HEK293 (cell line): Measurements from ENCODE around the gene HOXA10.

Experiments used
- EGR2 ChIP-seq: fragments of 450-650 bp; formaldehyde crosslinking; IDR thresholded peaks from 2 replicates; pipeline ENCODE4 v1.5.1; 2016; ENCODE audit warnings: low read depth, missing biosample characterization, missing genetic modification characterization
- HOXA7 ChIP-seq: sonication (generic); formaldehyde crosslinking; IDR thresholded peaks from 2 replicates; pipeline ENCODE4 v1.8.1; 2022; ENCODE audit warnings: missing genetic modification reagents, borderline replicate concordance
- HOXD13 ChIP-seq: sonication (generic); formaldehyde crosslinking; IDR thresholded peaks from 2 replicates; pipeline ENCODE4 v1.8.0; 2022; ENCODE audit warnings: missing genetic modification reagents, borderline replicate concordance
- KLF16 ChIP-seq: fragments of 450-650 bp; formaldehyde crosslinking; IDR thresholded peaks from 2 replicates; pipeline ENCODE4 v1.5.1; 2017; ENCODE audit warnings: missing biosample characterization, missing genetic modification characterization
- KLF8 ChIP-seq: fragments of 450-650 bp; formaldehyde crosslinking; IDR thresholded peaks from 2 replicates; pipeline ENCODE4 v1.5.1; 2016; ENCODE audit warnings: missing biosample characterization, missing genetic modification characterization
- PRDM1 ChIP-seq: fragments of 450-650 bp; formaldehyde crosslinking; IDR thresholded peaks from 2 replicates; pipeline ENCODE4; 2016; ENCODE audit warnings: missing biosample characterization, missing genetic modification characterization
- REPIN1 ChIP-seq: fragments of 450-650 bp; formaldehyde crosslinking; IDR thresholded peaks from 2 replicates; pipeline ENCODE4 v1.5.1; 2017; ENCODE audit warnings: missing biosample characterization, missing genetic modification characterization, low read depth
- SCRT1 ChIP-seq: fragments of 450-650 bp; formaldehyde crosslinking; IDR thresholded peaks from 2 replicates; pipeline ENCODE4 v1.5.1; 2016; ENCODE audit warnings: missing biosample characterization, missing genetic modification characterization, borderline replicate concordance
- SETDB1 ChIP-seq: IDR thresholded peaks from one replicate; pipeline ENCODE4 v1.6.1; 2017; ENCODE audit warnings: mild to moderate bottlenecking, low read length, moderate library complexity, mixed read lengths; ENCODE audit not compliant: insufficient read length
- ZBTB48 ChIP-seq: fragments of 450-650 bp; formaldehyde crosslinking; IDR thresholded peaks from 2 replicates; pipeline ENCODE4 v1.5.1; 2016; ENCODE audit warnings: missing biosample characterization, missing genetic modification characterization
- ZFP37 ChIP-seq: fragments of 450-650 bp; formaldehyde crosslinking; IDR thresholded peaks from 2 replicates; pipeline ENCODE4 v1.5.1; 2016; ENCODE audit warnings: missing biosample characterization, missing genetic modification characterization
- ZIC2 ChIP-seq: fragments of 450-650 bp; formaldehyde crosslinking; IDR thresholded peaks from 2 replicates; pipeline ENCODE4 v1.5.1; 2016; ENCODE audit warnings: missing biosample characterization, missing genetic modification characterization
- ZNF175 ChIP-seq: fragments of 450-650 bp; formaldehyde crosslinking; IDR thresholded peaks from 2 replicates; pipeline ENCODE4 v1.5.1; 2016; ENCODE audit warnings: missing biosample characterization, missing genetic modification characterization
- ZNF311 ChIP-seq: fragments of 450-650 bp; formaldehyde crosslinking; IDR thresholded peaks from 2 replicates; pipeline ENCODE4 v1.5.1; 2017; ENCODE audit warnings: missing biosample characterization, missing genetic modification characterization, borderline replicate concordance
- ZNF514 ChIP-seq: fragments of 450-650 bp; formaldehyde crosslinking; IDR thresholded peaks from 2 replicates; pipeline ENCODE4 v1.5.1; 2016; ENCODE audit warnings: missing biosample characterization, missing genetic modification characterization
- ZNF623 ChIP-seq: fragments of 450-650 bp; formaldehyde crosslinking; IDR thresholded peaks from 2 replicates; pipeline ENCODE4 v1.5.1; 2016; ENCODE audit warnings: missing biosample characterization, missing genetic modification characterization
- ZNF677 ChIP-seq: fragments of 450-650 bp; IDR thresholded peaks from 2 replicates; pipeline ENCODE4 v1.5.0; 2018; ENCODE audit warnings: missing biosample characterization, mild to moderate bottlenecking, missing genetic modification characterization, moderate library complexity
- TF ChIP-seq, protein P1 (sequence below): fragments of 450-650 bp; formaldehyde crosslinking; IDR thresholded peaks from 2 replicates; pipeline ENCODE4 v1.5.1; 2016; ENCODE audit warnings: missing biosample characterization, missing genetic modification characterization, borderline replicate concordance
- TF ChIP-seq, protein P2 (sequence below): fragments of 450-650 bp; formaldehyde crosslinking; IDR thresholded peaks from 2 replicates; pipeline ENCODE4 v1.5.1; 2016; ENCODE audit warnings: missing biosample characterization, missing genetic modification characterization
- TF ChIP-seq, protein P3 (sequence below): fragments of 450-650 bp; formaldehyde crosslinking; conservative IDR thresholded peaks from 2 replicates; pipeline ENCODE4 v1.5.1; 2016; ENCODE audit warnings: low read depth, missing biosample characterization, missing genetic modification characterization
- TF ChIP-seq, protein P4 (sequence below): fragments of 450-650 bp; formaldehyde crosslinking; IDR thresholded peaks from 2 replicates; pipeline ENCODE4 v1.5.1; 2016; ENCODE audit warnings: missing biosample characterization, missing genetic modification characterization
- TF ChIP-seq, protein P5 (sequence below): fragments of 450-650 bp; formaldehyde crosslinking; IDR thresholded peaks from 2 replicates; pipeline ENCODE4 v1.5.1; 2016; ENCODE audit warnings: missing biosample characterization, missing genetic modification characterization
- TF ChIP-seq, protein P6 (sequence below): fragments of 450-650 bp; formaldehyde crosslinking; IDR thresholded peaks from 2 replicates; pipeline ENCODE4 v1.5.1; 2016; ENCODE audit warnings: missing biosample characterization, missing genetic modification characterization
- TF ChIP-seq, protein P7 (sequence below): fragments of 450-650 bp; formaldehyde crosslinking; optimal IDR thresholded peaks from 2 replicates; pipeline ENCODE3; 2016; ENCODE audit warnings: missing biosample characterization, mild to moderate bottlenecking, missing genetic modification characterization

HOXA10 gene

DNA sequence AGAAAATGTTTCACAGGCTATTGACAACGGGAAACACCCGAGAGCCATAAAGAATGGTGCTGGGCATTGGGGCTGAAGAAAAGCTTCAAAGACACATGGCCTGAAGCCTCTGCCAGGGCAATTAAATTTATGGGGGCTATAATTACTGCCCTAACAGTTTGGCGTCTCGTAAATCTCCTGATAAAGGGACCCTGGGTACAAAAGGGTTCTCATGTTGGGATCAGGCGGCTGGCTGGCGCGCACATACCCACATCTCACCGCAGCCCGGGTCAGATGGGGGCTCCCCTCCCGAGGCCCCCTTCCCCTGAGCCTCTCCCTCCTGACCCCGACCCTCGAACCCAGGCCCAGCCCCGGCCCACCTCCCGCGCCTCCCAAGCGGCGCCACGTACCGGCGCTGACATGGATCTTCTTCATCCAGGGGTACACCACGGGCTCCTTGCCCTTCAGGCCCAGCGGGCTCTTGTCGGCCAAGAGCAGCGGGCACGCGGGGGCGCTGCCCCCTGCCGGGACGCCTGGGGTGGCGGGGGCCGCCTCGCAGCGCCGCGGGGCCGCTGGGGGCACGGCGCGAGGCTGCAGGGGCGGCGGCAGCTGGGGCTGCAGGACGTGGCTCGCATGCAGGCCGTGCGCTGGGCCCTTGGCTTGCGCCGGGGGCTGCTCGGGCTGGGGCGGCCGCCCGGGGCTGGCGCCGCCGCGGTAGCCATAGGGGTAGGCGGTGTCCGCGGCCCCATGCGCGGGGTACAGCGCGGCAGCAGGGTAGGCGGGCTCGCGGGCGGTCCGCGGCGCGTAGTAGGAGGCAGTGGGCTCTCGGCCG is 44.2 kb downstream of the HOXA10 start (continued):
- TF ChIP-seq, protein P1, sequence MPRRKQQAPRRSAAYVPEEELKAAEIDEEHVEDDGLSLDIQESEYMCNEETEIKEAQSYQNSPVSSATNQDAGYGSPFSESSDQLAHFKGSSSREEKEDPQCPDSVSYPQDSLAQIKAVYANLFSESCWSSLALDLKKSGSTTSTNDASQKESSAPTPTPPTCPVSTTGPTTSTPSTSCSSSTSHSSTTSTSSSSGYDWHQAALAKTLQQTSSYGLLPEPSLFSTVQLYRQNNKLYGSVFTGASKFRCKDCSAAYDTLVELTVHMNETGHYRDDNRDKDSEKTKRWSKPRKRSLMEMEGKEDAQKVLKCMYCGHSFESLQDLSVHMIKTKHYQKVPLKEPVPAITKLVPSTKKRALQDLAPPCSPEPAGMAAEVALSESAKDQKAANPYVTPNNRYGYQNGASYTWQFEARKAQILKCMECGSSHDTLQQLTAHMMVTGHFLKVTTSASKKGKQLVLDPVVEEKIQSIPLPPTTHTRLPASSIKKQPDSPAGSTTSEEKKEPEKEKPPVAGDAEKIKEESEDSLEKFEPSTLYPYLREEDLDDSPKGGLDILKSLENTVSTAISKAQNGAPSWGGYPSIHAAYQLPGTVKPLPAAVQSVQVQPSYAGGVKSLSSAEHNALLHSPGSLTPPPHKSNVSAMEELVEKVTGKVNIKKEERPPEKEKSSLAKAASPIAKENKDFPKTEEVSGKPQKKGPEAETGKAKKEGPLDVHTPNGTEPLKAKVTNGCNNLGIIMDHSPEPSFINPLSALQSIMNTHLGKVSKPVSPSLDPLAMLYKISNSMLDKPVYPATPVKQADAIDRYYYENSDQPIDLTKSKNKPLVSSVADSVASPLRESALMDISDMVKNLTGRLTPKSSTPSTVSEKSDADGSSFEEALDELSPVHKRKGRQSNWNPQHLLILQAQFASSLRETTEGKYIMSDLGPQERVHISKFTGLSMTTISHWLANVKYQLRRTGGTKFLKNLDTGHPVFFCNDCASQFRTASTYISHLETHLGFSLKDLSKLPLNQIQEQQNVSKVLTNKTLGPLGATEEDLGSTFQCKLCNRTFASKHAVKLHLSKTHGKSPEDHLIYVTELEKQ (tag by site-specific recombination), result no peak
- TF ChIP-seq, protein P2, sequence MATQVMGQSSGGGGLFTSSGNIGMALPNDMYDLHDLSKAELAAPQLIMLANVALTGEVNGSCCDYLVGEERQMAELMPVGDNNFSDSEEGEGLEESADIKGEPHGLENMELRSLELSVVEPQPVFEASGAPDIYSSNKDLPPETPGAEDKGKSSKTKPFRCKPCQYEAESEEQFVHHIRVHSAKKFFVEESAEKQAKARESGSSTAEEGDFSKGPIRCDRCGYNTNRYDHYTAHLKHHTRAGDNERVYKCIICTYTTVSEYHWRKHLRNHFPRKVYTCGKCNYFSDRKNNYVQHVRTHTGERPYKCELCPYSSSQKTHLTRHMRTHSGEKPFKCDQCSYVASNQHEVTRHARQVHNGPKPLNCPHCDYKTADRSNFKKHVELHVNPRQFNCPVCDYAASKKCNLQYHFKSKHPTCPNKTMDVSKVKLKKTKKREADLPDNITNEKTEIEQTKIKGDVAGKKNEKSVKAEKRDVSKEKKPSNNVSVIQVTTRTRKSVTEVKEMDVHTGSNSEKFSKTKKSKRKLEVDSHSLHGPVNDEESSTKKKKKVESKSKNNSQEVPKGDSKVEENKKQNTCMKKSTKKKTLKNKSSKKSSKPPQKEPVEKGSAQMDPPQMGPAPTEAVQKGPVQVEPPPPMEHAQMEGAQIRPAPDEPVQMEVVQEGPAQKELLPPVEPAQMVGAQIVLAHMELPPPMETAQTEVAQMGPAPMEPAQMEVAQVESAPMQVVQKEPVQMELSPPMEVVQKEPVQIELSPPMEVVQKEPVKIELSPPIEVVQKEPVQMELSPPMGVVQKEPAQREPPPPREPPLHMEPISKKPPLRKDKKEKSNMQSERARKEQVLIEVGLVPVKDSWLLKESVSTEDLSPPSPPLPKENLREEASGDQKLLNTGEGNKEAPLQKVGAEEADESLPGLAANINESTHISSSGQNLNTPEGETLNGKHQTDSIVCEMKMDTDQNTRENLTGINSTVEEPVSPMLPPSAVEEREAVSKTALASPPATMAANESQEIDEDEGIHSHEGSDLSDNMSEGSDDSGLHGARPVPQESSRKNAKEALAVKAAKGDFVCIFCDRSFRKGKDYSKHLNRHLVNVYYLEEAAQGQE (tag by site-specific recombination), result no peak
- TF ChIP-seq, protein P3, sequence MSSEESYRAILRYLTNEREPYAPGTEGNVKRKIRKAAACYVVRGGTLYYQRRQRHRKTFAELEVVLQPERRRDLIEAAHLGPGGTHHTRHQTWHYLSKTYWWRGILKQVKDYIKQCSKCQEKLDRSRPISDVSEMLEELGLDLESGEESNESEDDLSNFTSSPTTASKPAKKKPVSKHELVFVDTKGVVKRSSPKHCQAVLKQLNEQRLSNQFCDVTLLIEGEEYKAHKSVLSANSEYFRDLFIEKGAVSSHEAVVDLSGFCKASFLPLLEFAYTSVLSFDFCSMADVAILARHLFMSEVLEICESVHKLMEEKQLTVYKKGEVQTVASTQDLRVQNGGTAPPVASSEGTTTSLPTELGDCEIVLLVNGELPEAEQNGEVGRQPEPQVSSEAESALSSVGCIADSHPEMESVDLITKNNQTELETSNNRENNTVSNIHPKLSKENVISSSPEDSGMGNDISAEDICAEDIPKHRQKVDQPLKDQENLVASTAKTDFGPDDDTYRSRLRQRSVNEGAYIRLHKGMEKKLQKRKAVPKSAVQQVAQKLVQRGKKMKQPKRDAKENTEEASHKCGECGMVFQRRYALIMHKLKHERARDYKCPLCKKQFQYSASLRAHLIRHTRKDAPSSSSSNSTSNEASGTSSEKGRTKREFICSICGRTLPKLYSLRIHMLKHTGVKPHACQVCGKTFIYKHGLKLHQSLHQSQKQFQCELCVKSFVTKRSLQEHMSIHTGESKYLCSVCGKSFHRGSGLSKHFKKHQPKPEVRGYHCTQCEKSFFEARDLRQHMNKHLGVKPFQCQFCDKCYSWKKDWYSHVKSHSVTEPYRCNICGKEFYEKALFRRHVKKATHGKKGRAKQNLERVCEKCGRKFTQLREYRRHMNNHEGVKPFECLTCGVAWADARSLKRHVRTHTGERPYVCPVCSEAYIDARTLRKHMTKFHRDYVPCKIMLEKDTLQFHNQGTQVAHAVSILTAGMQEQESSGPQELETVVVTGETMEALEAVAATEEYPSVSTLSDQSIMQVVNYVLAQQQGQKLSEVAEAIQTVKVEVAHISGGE (tag by site-specific recombination), result no peak; the same call in 1 of the 2 replicates
- TF ChIP-seq ZFP37 (no peak), ZNF514 (no peak), ZNF677 (tag by site-specific recombination) (no peak), ZNF311 (no peak), ZIC2 (tag by site-specific recombination) (peak; percentile 90), HOXA7 (CRISPR knock-in tag) (no peak), SCRT1 (tag by site-specific recombination) (no peak), EGR2 (no peak), KLF16 (0 out of 2 replicates have a peak, but pooled peaks have one; percentile 49), SETDB1 (no peak), ZNF623 (tag by site-specific recombination) (no peak), ZNF175 (tag by site-specific recombination) (no peak), PRDM1 (tag by site-specific recombination) (no peak), KLF8 (no peak), HOXD13 (CRISPR knock-in tag) (no peak), ZBTB48 (no peak), REPIN1 (tag by site-specific recombination) (no peak)
- TF ChIP-seq, protein P4, sequence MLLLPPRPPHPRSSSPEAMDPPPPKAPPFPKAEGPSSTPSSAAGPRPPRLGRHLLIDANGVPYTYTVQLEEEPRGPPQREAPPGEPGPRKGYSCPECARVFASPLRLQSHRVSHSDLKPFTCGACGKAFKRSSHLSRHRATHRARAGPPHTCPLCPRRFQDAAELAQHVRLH, result peak; percentile 88
- TF ChIP-seq, protein P5, sequence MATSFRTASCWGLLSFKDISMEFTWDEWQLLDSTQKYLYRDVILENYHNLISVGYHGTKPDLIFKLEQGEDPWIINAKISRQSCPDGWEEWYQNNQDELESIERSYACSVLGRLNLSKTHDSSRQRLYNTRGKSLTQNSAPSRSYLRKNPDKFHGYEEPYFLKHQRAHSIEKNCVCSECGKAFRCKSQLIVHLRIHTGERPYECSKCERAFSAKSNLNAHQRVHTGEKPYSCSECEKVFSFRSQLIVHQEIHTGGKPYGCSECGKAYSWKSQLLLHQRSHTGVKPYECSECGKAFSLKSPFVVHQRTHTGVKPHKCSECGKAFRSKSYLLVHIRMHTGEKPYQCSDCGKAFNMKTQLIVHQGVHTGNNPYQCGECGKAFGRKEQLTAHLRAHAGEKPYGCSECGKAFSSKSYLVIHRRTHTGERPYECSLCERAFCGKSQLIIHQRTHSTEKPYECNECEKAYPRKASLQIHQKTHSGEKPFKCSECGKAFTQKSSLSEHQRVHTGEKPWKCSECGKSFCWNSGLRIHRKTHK (tag by site-specific recombination), result no peak
- TF ChIP-seq, protein P6, sequence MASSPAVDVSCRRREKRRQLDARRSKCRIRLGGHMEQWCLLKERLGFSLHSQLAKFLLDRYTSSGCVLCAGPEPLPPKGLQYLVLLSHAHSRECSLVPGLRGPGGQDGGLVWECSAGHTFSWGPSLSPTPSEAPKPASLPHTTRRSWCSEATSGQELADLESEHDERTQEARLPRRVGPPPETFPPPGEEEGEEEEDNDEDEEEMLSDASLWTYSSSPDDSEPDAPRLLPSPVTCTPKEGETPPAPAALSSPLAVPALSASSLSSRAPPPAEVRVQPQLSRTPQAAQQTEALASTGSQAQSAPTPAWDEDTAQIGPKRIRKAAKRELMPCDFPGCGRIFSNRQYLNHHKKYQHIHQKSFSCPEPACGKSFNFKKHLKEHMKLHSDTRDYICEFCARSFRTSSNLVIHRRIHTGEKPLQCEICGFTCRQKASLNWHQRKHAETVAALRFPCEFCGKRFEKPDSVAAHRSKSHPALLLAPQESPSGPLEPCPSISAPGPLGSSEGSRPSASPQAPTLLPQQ (tag by site-specific recombination), result 0 out of 2 replicates have a peak, but pooled peaks have one; percentile 48
- TF ChIP-seq, protein P7, sequence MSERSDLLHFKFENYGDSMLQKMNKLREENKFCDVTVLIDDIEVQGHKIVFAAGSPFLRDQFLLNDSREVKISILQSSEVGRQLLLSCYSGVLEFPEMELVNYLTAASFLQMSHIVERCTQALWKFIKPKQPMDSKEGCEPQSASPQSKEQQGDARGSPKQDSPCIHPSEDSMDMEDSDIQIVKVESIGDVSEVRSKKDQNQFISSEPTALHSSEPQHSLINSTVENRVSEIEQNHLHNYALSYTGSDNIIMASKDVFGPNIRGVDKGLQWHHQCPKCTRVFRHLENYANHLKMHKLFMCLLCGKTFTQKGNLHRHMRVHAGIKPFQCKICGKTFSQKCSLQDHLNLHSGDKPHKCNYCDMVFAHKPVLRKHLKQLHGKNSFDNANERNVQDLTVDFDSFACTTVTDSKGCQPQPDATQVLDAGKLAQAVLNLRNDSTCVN (tag by site-specific recombination), result peak; percentile 27
